ENCODE data around the gene GPR3. TPM values are rescaled to one million over a fixed set of nuclear protein-coding genes. Genes with fewer than 3 reads are reported as not detected.

The GPR3 gene, protein sequence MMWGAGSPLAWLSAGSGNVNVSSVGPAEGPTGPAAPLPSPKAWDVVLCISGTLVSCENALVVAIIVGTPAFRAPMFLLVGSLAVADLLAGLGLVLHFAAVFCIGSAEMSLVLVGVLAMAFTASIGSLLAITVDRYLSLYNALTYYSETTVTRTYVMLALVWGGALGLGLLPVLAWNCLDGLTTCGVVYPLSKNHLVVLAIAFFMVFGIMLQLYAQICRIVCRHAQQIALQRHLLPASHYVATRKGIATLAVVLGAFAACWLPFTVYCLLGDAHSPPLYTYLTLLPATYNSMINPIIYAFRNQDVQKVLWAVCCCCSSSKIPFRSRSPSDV
- total RNA-seq: 0.16 TPM
- long read RNA-seq, partial matches to known transcripts: 0 of 1 reads
- long read RNA-seq, other reads (novel, unspliced or antisense): 0 of 1 reads

DNA sequence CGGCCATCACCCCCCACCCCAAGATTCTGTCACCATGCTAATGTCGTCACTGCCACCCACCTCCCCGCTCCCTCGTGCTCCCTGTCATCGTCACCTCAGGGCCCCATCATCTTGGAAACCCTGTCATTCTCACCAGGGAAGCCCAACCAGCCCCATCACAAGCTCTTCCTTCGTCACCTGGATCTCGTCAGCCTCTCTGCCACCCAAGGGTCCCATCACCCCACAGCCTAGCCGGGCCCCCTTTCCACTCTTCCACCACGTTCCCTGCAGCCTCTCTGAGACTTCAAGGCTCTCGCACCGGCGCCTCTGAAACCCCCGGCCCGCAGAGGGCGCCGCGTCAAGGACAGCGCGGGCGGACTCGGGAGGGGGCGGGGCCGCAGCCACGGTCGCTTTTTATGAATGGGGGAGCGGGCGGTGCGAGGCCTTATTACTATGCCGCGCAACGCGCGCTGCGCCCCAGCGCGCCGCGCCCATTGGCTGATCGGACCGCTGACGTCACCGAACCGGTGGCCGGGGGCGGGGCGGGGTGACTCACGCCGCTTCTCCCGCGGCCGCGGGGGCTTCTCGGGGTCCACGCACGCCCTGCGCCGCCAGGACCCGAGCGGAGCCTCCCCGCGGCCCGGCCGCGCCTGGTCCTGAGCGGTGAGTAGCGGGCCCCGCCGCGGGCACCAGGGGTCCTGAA lies at the start of gene GPR3:
GPR3 (plus strand) TSS at position 527 of the 682 bp plus-strand sequence. CDS start 1,177 bp downstream, outside the sequence.
- Histone ChIP-seq H3K36me3 (no peaks in the 10 kb centered on the region), H3K27me3 (ENCODE audit: low read depth) (no peaks in the 10 kb centered on the region), H3K4me3 (peak within 1 kb of the TSS; percentile 64), H3K4me1 (peaks cover 51% of the 10 kb centered on the region), H3K27ac (replicated peaks) (peak within 1 kb of the TSS; percentile 68), H3K9me3 (replicated peaks) (no peaks in the 10 kb centered on the region)
- TF ChIP-seq, protein P1, sequence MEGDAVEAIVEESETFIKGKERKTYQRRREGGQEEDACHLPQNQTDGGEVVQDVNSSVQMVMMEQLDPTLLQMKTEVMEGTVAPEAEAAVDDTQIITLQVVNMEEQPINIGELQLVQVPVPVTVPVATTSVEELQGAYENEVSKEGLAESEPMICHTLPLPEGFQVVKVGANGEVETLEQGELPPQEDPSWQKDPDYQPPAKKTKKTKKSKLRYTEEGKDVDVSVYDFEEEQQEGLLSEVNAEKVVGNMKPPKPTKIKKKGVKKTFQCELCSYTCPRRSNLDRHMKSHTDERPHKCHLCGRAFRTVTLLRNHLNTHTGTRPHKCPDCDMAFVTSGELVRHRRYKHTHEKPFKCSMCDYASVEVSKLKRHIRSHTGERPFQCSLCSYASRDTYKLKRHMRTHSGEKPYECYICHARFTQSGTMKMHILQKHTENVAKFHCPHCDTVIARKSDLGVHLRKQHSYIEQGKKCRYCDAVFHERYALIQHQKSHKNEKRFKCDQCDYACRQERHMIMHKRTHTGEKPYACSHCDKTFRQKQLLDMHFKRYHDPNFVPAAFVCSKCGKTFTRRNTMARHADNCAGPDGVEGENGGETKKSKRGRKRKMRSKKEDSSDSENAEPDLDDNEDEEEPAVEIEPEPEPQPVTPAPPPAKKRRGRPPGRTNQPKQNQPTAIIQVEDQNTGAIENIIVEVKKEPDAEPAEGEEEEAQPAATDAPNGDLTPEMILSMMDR (IDR thresholded peaks at IDR 0.05; ENCODE audit: borderline replicate concordance): peak; percentile 63
- intact Hi-C loops (cut with micrococcal nuclease): loop anchor here (5.0 kb wide), 1 partner anchor 90 kb away; no protein-coding TSS in a partner anchor
- DNase-seq: peak; percentile 93

DNA sequence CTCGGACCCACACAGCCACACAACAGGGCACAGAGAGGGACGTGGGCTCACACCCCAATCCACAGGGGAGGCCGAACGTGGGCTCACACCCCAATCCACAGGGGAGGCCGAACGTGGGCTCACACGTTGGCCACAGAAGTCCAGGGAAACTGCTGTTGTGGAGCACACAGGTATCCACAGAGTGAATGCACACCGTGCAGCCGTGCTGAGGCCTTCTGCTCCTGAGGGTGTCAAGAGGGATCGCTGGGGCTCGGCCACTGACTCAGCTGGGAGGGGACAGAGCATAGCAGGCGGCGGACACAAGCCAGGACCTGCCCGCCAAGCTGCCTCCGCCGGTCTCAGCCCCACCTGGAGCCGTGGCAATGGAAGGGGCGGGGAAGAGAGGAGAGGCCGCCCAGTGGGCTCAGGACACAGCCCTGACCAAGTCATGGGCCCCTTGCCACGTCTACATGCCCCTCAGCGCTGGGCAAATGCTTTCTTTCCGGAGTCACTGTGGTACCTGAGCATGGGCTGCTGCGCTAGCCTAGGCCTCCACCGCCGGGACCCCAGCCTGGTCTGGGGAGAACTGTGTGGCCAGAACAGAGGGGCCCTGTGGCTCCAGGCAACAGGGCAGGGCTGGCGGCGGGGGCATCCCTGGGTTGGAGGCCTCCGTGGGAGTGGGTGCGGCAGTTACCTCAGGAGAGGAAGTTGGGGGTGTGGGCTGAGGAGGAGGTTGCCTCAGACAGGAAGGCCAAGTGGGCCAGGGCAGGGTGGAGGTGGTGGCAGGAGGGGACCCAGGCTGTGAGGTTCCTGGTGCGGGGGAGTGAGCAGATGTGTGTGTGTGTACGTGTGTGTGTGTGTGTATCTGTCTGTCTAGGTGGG lies 49.4 kb upstream of the GPR3 start:
- Histone ChIP-seq H3K9me3 (replicated peaks) (no peaks in the 10 kb centered on the region), H3K36me3 (no peaks in the 10 kb centered on the region), H3K27me3 (ENCODE audit: low read depth) (no peaks in the 10 kb centered on the region), H3K4me1 (peaks cover 11% of the 10 kb centered on the region), H3K4me3 (peak overlapping the region; percentile 12), H3K27ac (replicated peaks) (peak overlapping the region; percentile 43)
- DNase-seq: no peak
- intact Hi-C loops (cut with micrococcal nuclease): no loop called here
- TF ChIP-seq, protein P1 (IDR thresholded peaks at IDR 0.05; ENCODE audit: borderline replicate concordance): no peak

DNA sequence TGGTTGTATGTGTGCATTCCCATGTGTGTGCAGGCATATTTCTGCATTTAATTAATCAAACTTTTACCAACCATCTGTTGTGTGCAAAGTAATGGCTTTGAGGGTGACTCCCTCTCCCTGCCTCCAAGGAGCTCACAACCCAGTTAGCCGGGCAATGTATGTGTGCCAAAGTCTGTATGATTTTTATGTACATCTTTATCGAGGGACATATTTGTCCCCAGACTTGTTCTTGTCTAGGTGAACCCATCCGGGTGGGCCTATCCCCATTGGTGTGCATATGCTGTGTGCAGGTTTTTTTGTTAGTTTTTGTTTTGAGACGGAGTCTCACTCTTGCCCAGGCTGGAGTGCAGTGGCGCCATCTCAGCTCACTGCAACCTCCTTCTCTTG lies 48.8 kb upstream of the GPR3 start:
- intact Hi-C loops (cut with micrococcal nuclease): no loop called here
- Histone ChIP-seq H3K27me3 (ENCODE audit: low read depth) (no peaks in the 10 kb centered on the region), H3K27ac (replicated peaks) (no peak overlapping the region), H3K9me3 (replicated peaks) (no peaks in the 10 kb centered on the region), H3K4me1 (peaks cover 11% of the 10 kb centered on the region), H3K36me3 (no peaks in the 10 kb centered on the region), H3K4me3 (no peak overlapping the region)
- no peak for DNase-seq
- TF ChIP-seq, protein P1 (IDR thresholded peaks at IDR 0.05; ENCODE audit: borderline replicate concordance): no peak

DNA sequence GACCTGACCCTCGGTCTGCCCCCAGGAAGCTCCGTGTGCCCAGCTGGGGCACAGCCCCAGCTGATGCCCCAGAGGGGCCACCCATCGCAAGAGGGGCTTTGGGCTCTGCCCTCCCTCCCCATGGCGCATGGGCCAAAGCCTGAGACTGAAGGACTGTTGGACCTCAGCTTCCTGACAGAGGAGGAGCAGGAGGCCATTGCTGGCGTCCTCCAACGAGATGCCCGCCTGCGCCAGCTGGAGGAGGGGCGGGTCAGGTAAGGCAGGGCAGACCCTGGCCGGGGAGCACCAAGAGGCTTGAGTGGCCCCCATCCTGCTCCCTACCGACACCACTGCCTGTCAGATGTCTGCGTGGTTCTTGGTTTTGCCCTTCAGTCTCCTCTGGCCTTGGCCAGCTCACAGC lies 47.1 kb upstream of the GPR3 start:
- no peak overlapping the region for H3K4me3 ChIP-seq
- no peaks in the 10 kb centered on the region for H3K36me3 ChIP-seq
- no peaks in the 10 kb centered on the region for H3K9me3 ChIP-seq (replicated peaks)
- DNase-seq: no peak
- intact Hi-C loops (cut with micrococcal nuclease): no loop called here
- TF ChIP-seq, protein P1 (IDR thresholded peaks at IDR 0.05; ENCODE audit: borderline replicate concordance): no peak
- peaks cover 24% of the 10 kb centered on the region for H3K4me1 ChIP-seq
- H3K27ac ChIP-seq (replicated peaks): no peak overlapping the region
- H3K27me3 ChIP-seq (ENCODE audit: low read depth): no peaks in the 10 kb centered on the region

DNA sequence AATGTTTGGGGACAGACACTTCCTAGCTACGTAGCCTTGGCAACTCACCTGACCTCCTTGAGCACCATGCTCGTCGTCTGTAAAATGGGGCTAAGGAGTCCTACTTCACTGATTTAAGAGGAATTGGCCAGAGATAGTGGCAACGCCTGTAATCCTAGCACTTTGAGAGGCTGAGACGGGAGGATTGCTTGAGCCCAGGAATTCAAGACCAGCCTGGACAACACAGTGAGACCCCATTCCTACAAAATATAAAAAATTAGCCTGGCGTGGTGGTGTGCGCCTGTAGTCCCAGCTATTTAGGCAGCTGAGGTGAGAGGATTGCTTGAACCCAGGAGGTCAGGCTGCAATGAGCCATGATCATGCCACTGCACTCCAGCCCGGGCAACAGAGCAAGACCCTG lies 46.1 kb upstream of the GPR3 start:
- intact Hi-C loops (cut with micrococcal nuclease): no loop called here
- Histone ChIP-seq H3K4me3 (no peak overlapping the region), H3K36me3 (no peaks in the 10 kb centered on the region), H3K27ac (replicated peaks) (no peak overlapping the region), H3K4me1 (peaks cover 35% of the 10 kb centered on the region), H3K27me3 (ENCODE audit: low read depth) (no peaks in the 10 kb centered on the region), H3K9me3 (replicated peaks) (no peaks in the 10 kb centered on the region)
- DNase-seq: no peak
- TF ChIP-seq, protein P1 (IDR thresholded peaks at IDR 0.05; ENCODE audit: borderline replicate concordance): no peak
